Measurements from ENCODE around the gene BRD9.
"Not testable (repeated sequence)": the region's sequence is repeated elsewhere in the genome, so short reads cannot be mapped to it uniquely, and the experiment has no call there.

Gene BRD9

GRCh38 chr5:922436-923280, 30.1 kb upstream of the BRD9 start:
- DNase-seq = no peak

- no peak for DNase-seq
Measured at GRCh38 chr5:921456-922435, 29.1 kb upstream of the BRD9 start.

GRCh38 chr5:920321-920720, 27.7 kb upstream of the BRD9 start:
- no peak for DNase-seq

- no peak for DNase-seq
Measured at GRCh38 chr5:919356-920000, 26.9 kb upstream of the BRD9 start.

GRCh38 chr5:918717-919116, 26.1 kb upstream of the BRD9 start:
- DNase-seq = not testable (repeated sequence)

GRCh38 chr5:916441-917293, 24.1 kb upstream of the BRD9 start:
- DNase-seq = no peak

GRCh38 chr5:915946-916345, 23.3 kb upstream of the BRD9 start:
- no peak for DNase-seq

- DNase-seq = not testable (repeated sequence)
Measured at GRCh38 chr5:915346-915745, 22.7 kb upstream of the BRD9 start.

GRCh38 chr5:914612-915011, 22.0 kb upstream of the BRD9 start:
- no peak for DNase-seq

GRCh38 chr5:914174-914573, 21.6 kb upstream of the BRD9 start:
- DNase-seq = no peak

- DNase-seq = no peak
Measured at GRCh38 chr5:912280-913091, 19.9 kb upstream of the BRD9 start.

- DNase-seq = no peak
Measured at GRCh38 chr5:911601-912000, 19.0 kb upstream of the BRD9 start.

- no peak for DNase-seq
Measured at GRCh38 chr5:910769-911160, 18.2 kb upstream of the BRD9 start.

- DNase-seq = no peak
Measured at GRCh38 chr5:909994-910768, 17.6 kb upstream of the BRD9 start.

GRCh38 chr5:909086-909485, 16.5 kb upstream of the BRD9 start:
- DNase-seq = no peak

- DNase-seq = no peak
Measured at GRCh38 chr5:908172-908571, 15.6 kb upstream of the BRD9 start.

GRCh38 chr5:907366-907910, 14.8 kb upstream of the BRD9 start:
- no peak for DNase-seq

GRCh38 chr5:905139-905642, 12.6 kb upstream of the BRD9 start:
- no peak for DNase-seq

- DNase-seq = no peak
Measured at GRCh38 chr5:903756-904096, 11.1 kb upstream of the BRD9 start.

All from NCI-H187 treated with DMSO at 0.1 percent for 48 hours (cell line).